B cell (primary cell): ENCODE results near the gene UQCR10.

Source experiments
- CTCF ChIP-seq: fragments of 200-600 bp; IDR thresholded peaks from one replicate; pipeline ENCODE4 v1.8.0; 2022; ENCODE audit warnings: antibody characterized with exemption, mild to moderate bottlenecking
- EZH2 ChIP-seq: IDR thresholded peaks from 2 replicates; pipeline ENCODE4 v1.6.1; 2012; ENCODE audit warnings: borderline replicate concordance, low read depth, mild to moderate bottlenecking, moderate library complexity, low read length; ENCODE audit not compliant: insufficient read depth, poor library complexity, severe bottlenecking

GRCh38 chr22:29757096-29757495 lies 10.1 kb upstream of the UQCR10 start:
- TF ChIP-seq CTCF (no peak), EZH2 (no peak)
